Pancreas (tissue), 10 donors: ENCODE data around the gene APBA1. TPM values are rescaled to one million over a fixed set of nuclear protein-coding genes. Genes with fewer than 3 reads are reported as not detected.

Source experiments
- ATAC-seq, 4 donors: fragments of 200-7000 bp; cut with Tn5 transposase; one replicate each; pipeline versions ENCODE4 v1.8.0 to v1.9.1; 2020; ENCODE audit warnings: mild to moderate bottlenecking in 4 of 4, moderate library complexity in 4 of 4
- DNase-seq, 6 donors: peaks; one replicate each; pipeline ENCODE4 v3.0.0-alpha.2; 2020
- FAIRE-seq: peaks from 2 replicates; lab custom pipeline; 2012; peaks lifted over from hg19 to GRCh38; lab: Jason Lieb, UNC
- H3K27ac ChIP-seq, 4 donors: fragments of 200-600 bp; sonication (generic); 1 replicate in 3 of 4; 2 replicates in 1 of 4; pipeline versions ENCODE4 v1.5.0 to v1.8.0; 2020
- H3K27me3 ChIP-seq, 4 donors: fragments of 200-600 bp; one replicate each; pipeline ENCODE4 v1.8.0; 2021
- H3K36me3 ChIP-seq, 3 donors: fragments of 200-600 bp; sonication (generic) in 1 of 3; one replicate each; pipeline versions ENCODE4 v1.5.0 to v1.8.0; 2020 to 2021
- H3K4me1 ChIP-seq, 3 donors: fragments of 200-600 bp; one replicate each; pipeline ENCODE4 v1.8.0; 2021
- H3K4me3 ChIP-seq, 4 donors: fragments of 200-600 bp; sonication (generic) in 2 of 4; one replicate each; pipeline versions ENCODE4 v1.5.0 to v1.8.0; 2020 to 2021
- H3K9me3 ChIP-seq, 4 donors: fragments of 200-600 bp; one replicate each; pipeline ENCODE4 v1.8.0; 2021
- WGBS, 2 donors: extraction: QIAGEN DNeasy Blood & Tissue Kit; methylation state at CpG; one replicate each; pipeline ENCODE4 v1.1.7; 2013; 5-methylcytosine and 5-hydroxymethylcytosine counted together
- intact Hi-C, 3 donors: fragments of 100-400 bp; cut with DNase I; formaldehyde crosslinking; loops; one replicate each; pipeline versions ENCODE4 v1.11.1 to v1.14.2; 2022
- polyA plus RNA-seq, 2 donors: library from polyadenylated mRNA; stranded (reverse); fragments of 200-250 nt; gene quantifications; one replicate each; pipeline ENCODE4 v1.2.3, GENCODE V29; 2013
- total RNA-seq, 6 donors: library from RNA; stranded (reverse); fragmentation: NEBNext Ultra II Directional in 4 of 6; extraction: Animal tissue kit (Norgen Biotek cat#: 25700) in 4 of 6; gene quantifications; one replicate each; pipeline versions ENCODE4 v1.2.1 to v1.2.4, GENCODE V29; 2021 to 2023
- TF ChIP-seq, protein P1 (sequence below), 4 donors: fragments of 200-600 bp; sonication (generic) in 3 of 4; IDR thresholded peaks; one replicate each; pipeline versions ENCODE4 v1.5.0 to v1.8.0; 2021; ENCODE audit warnings: antibody characterized with exemption in 4 of 4
- donor health status: healthy with polysubstance abuse.
- donor health status: DM: no; HTN: no; CAD: no; lungs with moderate emphysema.
- donor health status: DM: no; HTN: no; CAD: no.
- donor health status: control.
- donor health status: control.
- donor health status: Bipolar disorder and iron deficiency.
- donor health status: DM: yes; HTN: yes; CAD: no.
- donor health status: DM: no; HTN: no; CAD: no.
- donor health status: DM: no; HTN: no; CAD: no.
- donor health status: DM: yes; HTN: yes; CAD: no.

APBA1 gene
- total and polyA plus RNA-seq, 8 donors: 0.68 to 3.2 (median 2.2) TPM

DNA sequence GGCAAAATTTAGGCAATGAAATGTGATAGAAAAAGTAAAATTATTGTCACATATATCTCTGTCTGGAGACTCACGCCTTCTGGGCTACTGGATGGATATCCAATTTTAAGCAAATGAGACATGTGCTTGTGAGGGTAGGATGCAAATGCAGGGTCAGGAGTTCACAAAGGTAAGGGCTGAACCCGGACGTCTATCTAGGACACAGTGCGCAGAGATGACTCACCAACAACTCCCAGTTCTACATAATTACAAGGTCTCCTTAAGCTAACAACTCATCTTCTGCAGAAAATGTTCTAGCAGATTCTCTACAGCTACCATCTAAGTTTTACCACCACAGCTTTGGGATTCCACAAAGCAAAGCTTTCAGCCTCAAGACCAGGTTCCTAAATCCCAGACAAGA, 186.7 kb downstream of the APBA1 start:
- FAIRE-seq (no peak), DNase-seq (no peak), ATAC-seq (no peak)
- Histone ChIP-seq H3K27ac (no peak overlapping the region), H3K9me3 (no peaks in the 10 kb centered on the region), H3K4me3 (no peak overlapping the region), H3K4me1 (no peaks in the 10 kb centered on the region), H3K36me3 (no peaks in the 10 kb centered on the region), H3K27me3 (no peaks in the 10 kb centered on the region)
- WGBS, 2 donors: 57 to 66% methylated on average over 4 of the region's 4 CpGs
- TF ChIP-seq, protein P1, sequence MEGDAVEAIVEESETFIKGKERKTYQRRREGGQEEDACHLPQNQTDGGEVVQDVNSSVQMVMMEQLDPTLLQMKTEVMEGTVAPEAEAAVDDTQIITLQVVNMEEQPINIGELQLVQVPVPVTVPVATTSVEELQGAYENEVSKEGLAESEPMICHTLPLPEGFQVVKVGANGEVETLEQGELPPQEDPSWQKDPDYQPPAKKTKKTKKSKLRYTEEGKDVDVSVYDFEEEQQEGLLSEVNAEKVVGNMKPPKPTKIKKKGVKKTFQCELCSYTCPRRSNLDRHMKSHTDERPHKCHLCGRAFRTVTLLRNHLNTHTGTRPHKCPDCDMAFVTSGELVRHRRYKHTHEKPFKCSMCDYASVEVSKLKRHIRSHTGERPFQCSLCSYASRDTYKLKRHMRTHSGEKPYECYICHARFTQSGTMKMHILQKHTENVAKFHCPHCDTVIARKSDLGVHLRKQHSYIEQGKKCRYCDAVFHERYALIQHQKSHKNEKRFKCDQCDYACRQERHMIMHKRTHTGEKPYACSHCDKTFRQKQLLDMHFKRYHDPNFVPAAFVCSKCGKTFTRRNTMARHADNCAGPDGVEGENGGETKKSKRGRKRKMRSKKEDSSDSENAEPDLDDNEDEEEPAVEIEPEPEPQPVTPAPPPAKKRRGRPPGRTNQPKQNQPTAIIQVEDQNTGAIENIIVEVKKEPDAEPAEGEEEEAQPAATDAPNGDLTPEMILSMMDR (IDR thresholded peaks at IDR 0.05): no peak
- intact Hi-C loops: no loop called here

DNA sequence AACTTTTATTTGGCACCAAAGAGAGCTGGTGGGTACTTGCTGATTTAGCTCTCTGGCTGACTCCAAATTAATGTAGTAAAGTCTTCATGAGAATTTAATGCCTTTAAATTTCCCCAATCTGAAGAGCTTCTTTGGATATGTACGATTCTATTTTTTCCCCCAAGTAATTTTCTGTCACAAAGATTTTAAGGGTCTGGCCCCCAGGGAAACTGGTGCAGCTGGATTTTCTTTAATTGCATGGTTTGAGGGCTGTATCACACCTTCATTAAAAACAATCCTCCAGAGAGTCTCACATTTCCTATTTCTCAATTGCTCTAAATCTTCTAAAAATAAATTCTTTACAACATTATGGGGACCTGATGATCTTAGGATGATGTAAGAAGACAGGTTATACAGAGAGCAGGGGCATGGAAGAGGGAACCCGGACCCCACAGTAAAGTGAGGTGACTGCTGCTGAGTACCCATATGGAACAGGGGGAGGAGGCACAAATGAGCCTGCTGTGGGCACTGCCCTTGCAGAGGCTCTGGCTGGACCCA, 188.2 kb downstream of the APBA1 start:
- no peaks in the 10 kb centered on the region for H3K36me3 ChIP-seq
- 69 to 72% methylated on average over 2 of the region's 2 CpGs for WGBS, 2 donors

DNA sequence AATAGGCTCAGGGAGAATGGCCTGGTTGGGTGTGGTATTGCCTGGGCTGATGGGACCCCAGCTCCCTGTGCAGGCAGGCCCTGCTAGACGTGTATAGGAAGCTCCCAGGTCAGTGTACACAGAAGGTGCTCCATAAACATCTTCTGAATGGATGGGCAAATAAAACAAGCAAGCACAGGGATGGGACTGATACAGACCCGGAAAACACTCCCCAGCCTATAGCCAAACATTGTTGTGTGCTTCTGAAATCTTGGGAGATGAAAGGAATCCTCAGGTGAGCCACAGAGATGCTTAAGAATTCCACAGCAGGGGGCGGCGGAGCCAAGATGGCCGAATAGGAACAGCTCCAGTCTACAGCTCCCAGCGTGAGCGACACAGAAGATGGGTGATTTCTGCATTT, 195.4 kb downstream of the APBA1 start:
- ATAC-seq (no peak), DNase-seq (no peak), FAIRE-seq (no peak)
- no peaks in the 10 kb centered on the region for H3K4me1 ChIP-seq
- H3K36me3 ChIP-seq: no peaks in the 10 kb centered on the region
- H3K27ac ChIP-seq: no peak overlapping the region
- TF ChIP-seq, protein P1 (IDR thresholded peaks at IDR 0.05): no peak
- intact Hi-C loops: no loop called here
- no peak overlapping the region for H3K4me3 ChIP-seq
- H3K27me3 ChIP-seq: no peaks in the 10 kb centered on the region
- H3K9me3 ChIP-seq: no peaks in the 10 kb centered on the region
- 76 to 80% methylated on average over 7 of the region's 7 CpGs for WGBS, 2 donors

More for the DNA sequence above, 188.2 kb downstream of the APBA1 start:
- intact Hi-C loops: no loop called here
- no peak for ATAC-seq
- no peak for DNase-seq
- Histone ChIP-seq H3K27ac (no peak overlapping the region), H3K9me3 (no peaks in the 10 kb centered on the region), H3K4me1 (no peaks in the 10 kb centered on the region), H3K27me3 (no peaks in the 10 kb centered on the region), H3K4me3 (no peak overlapping the region)
- FAIRE-seq: no peak
- TF ChIP-seq, protein P1 (IDR thresholded peaks at IDR 0.05): no peak

DNA sequence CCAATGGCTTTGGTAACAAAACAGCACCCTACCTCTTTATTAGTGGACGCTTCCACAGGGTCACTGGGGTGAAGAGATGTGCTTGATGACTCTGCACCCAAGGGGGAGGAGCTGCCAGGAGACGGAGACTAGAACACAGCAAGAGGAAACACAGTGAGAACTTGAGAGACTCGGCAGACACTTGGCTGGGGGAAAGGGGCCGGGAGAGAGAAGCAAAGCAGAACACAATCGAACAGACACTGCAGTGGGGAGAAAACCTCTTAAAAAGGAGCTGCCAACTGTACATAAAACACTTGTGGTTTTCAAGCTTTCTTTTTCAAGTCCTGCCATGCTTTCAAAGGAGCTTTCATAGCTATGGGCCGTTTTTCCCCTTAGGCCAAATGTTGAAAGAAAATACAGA, 196.2 kb downstream of the APBA1 start:
- no peaks in the 10 kb centered on the region for H3K36me3 ChIP-seq
- intact Hi-C loops: no loop called here
- ATAC-seq: no peak
- FAIRE-seq: no peak
- no peaks in the 10 kb centered on the region for H3K27me3 ChIP-seq
- no peaks in the 10 kb centered on the region for H3K4me1 ChIP-seq
- no peak overlapping the region for H3K27ac ChIP-seq
- DNase-seq: no peak
- TF ChIP-seq, protein P1 (IDR thresholded peaks at IDR 0.05): no peak
- WGBS, 2 donors: 84 to 87% methylated on average over 6 of the region's 6 CpGs
- H3K9me3 ChIP-seq: no peaks in the 10 kb centered on the region
- H3K4me3 ChIP-seq: no peak overlapping the region

DNA sequence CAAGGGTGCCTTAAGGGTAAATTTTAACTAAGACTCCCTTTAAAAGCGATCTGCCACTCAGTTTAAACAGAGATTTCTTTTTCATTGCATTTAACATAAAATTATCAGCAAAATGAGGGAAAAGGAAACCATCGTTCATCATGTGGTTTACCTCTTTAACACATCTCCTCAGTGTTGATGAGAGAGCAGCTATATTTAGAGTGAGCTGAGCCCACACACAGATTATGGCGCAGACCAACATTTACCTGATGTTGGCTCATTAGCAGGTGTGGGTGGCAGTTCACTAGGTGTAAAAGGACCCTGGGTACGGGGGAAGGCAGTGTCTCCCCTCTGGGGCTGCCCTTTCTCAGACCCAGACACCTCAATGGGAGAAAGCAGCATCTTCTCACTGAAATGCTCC, 197.3 kb downstream of the APBA1 start:
- no peaks in the 10 kb centered on the region for H3K36me3 ChIP-seq
- H3K4me1 ChIP-seq: no peaks in the 10 kb centered on the region
- FAIRE-seq (no peak), DNase-seq (no peak), ATAC-seq (no peak)
- no peak overlapping the region for H3K27ac ChIP-seq
- no peaks in the 10 kb centered on the region for H3K9me3 ChIP-seq
- WGBS, 2 donors: 70 to 75% methylated on average over 4 of the region's 4 CpGs
- H3K27me3 ChIP-seq: no peaks in the 10 kb centered on the region
- H3K4me3 ChIP-seq: no peak overlapping the region
- intact Hi-C loops: no loop called here
- TF ChIP-seq, protein P1 (IDR thresholded peaks at IDR 0.05): no peak
